Duodenal mucosa (tissue), 2 donors: ENCODE results near the gene WNT6.

ENCODE experiments used
- H3K27ac ChIP-seq: one replicate; pipeline ENCODE4 v1.7.0; 2013; ENCODE audit warnings: low read depth, low read length
- H3K27me3 ChIP-seq, 2 donors: one replicate each; pipeline ENCODE4 v1.7.0; 2013; ENCODE audit warnings: low read length in 2 of 2, control low read depth in 1 of 2; ENCODE audit not compliant: insufficient read depth in 2 of 2, control insufficient read depth in 1 of 2
- H3K36me3 ChIP-seq, 2 donors: one replicate each; pipeline ENCODE4 v1.7.0; 2013; ENCODE audit warnings: low read length in 2 of 2, control low read depth in 1 of 2; ENCODE audit not compliant: insufficient read depth in 2 of 2, control insufficient read depth in 1 of 2
- H3K4me1 ChIP-seq, 2 donors: one replicate each; pipeline ENCODE4 v1.7.0; 2013; ENCODE audit warnings: low read length in 2 of 2, control low read depth in 1 of 2; ENCODE audit not compliant: insufficient read depth in 2 of 2, control insufficient read depth in 1 of 2
- H3K4me3 ChIP-seq, 2 donors: one replicate each; pipeline ENCODE4 v1.7.0; 2013; ENCODE audit warnings: low read length in 2 of 2, low read depth in 1 of 2
- H3K9ac ChIP-seq, 2 donors: one replicate each; pipeline ENCODE4 v1.7.0; 2013; ENCODE audit warnings: low read length in 2 of 2, low read depth in 1 of 2
- H3K9me3 ChIP-seq, 2 donors: one replicate each; pipeline ENCODE4 v1.7.0; 2013; ENCODE audit warnings: low read length in 2 of 2, control low read depth in 1 of 2; ENCODE audit not compliant: control insufficient read depth in 1 of 2

Gene WNT6

DNA sequence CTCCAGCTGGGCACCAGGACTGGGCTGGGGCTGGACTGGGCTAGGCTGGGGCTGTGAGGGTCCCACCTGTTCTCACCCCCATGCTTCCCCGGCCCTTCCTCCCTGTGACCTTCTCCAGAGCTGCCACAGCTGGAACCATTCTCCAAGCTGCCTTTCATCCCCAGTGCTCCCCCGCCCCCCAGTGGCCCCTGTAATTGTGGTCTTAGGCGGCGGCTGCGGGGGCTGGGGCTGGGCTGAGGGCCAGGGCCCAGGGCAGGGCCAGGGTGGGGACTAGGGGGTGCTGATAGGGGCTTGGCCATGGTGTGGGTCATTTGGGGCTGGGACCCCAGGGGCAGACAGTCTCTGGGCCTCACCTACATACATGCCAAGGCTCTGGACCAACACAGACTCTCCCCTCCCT is 18.3 kb downstream of the WNT6 start:
- Histone ChIP-seq H3K4me3 (no peak overlapping the region), H3K27me3 (peaks cover 81 to 85% of the 10 kb centered on the region in 2 donors), H3K36me3 (no peaks in the 10 kb centered on the region), H3K27ac (no peak overlapping the region), H3K9ac (no peak overlapping the region), H3K4me1 (peaks cover 5 to 19% of the 10 kb centered on the region in 2 donors), H3K9me3 (no peaks in the 10 kb centered on the region)

DNA sequence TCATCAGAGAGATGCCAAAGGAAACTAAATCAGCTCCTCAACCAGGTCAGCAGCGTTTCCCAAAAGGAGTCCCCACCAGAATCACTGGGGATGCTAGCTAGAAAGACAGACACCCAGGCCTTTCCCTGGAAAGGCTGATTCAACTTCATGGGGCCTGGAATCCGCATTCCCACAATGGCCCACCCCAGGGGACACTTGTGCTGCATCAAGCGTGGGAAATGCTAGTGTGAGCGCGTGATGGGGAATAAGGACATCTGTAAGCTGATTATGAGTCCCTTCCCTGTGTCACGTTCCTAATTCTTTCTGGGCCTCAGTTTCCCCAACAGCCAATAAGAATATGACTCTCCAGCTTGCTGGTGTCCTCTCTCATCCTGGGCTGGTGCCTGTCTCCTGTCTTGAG is 18.9 kb downstream of the WNT6 start:
- Histone ChIP-seq H3K27me3 (peaks cover 78 to 83% of the 10 kb centered on the region in 2 donors), H3K9me3 (no peaks in the 10 kb centered on the region), H3K9ac (no peak overlapping the region), H3K27ac (no peak overlapping the region), H3K4me3 (no peak overlapping the region), H3K4me1 (peaks cover 5 to 22% of the 10 kb centered on the region in 2 donors), H3K36me3 (no peaks in the 10 kb centered on the region)

DNA sequence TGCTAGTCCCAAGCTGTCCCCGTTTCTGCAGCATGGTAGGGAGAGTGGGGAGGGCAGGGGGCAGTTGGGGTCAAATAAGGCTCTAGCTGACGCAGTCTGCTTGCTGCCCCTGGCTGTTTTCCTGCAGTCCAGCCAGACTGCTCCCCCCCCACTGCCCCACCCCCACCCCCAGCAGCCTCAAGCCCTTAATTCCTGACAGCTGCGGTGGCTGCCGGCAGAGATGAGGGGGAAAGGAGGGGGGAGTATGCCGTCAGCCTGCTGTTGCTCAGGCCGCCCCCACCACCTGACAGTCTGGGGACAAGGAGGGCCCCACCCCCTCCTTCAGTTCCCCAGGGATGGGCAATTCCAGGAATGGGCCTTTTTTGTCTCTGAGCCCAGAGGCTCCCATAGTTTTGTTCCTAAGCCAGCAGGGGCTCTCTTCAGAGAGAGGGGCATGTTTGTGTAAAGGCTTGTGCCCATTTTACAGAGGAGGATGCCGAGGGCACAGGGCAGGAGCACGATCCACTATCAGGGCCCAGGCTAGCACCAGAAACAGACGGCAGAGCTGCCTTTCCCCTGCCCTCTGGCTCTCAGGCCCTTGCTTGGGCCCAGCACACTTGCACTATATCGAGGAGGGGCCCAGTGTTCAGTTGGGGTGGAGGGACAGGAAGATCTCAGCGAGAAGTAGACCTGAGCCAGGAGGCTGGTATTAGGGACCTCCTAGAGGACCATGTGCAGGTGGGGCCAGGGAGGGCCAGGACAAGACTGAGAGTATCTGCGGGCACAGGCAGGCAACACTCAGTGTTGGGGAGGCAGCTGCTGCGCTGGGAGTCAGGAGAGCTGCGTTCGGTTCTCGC is 19.5 kb downstream of the WNT6 start:
- no peak overlapping the region for H3K27ac ChIP-seq
- no peak overlapping the region for H3K9ac ChIP-seq
- H3K36me3 ChIP-seq, result no peaks in the 10 kb centered on the region
- H3K4me3 ChIP-seq, result peak overlapping the region in 1 of 2 donors; percentile 22
- H3K27me3 ChIP-seq, result peaks cover 74 to 76% of the 10 kb centered on the region in 2 donors
- peaks cover 5 to 26% of the 10 kb centered on the region in 2 donors for H3K4me1 ChIP-seq
- H3K9me3 ChIP-seq, result no peaks in the 10 kb centered on the region

DNA sequence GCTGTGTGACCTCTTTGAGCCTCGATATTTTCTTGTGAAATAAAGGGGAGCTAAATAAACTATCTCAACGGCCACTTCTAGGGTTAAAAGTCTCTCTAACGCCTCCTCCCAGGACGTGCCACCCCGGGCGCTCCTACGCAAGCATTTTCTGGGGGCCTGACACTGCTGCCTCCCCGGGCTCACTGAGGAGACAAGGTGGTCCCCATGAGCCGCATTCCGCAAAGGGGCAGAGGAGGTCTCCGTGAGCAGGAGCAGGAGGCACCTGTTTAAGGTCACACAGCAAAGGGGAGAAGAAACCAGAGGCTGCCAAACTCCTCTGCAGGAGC is 20.1 kb downstream of the WNT6 start:
- Histone ChIP-seq H3K9me3 (no peaks in the 10 kb centered on the region), H3K27me3 (peaks cover 74 to 76% of the 10 kb centered on the region in 2 donors), H3K4me1 (peaks cover 5 to 26% of the 10 kb centered on the region in 2 donors), H3K27ac (no peak overlapping the region), H3K4me3 (peak overlapping the region; percentile 22 to 55), H3K36me3 (no peaks in the 10 kb centered on the region), H3K9ac (no peak overlapping the region)

DNA sequence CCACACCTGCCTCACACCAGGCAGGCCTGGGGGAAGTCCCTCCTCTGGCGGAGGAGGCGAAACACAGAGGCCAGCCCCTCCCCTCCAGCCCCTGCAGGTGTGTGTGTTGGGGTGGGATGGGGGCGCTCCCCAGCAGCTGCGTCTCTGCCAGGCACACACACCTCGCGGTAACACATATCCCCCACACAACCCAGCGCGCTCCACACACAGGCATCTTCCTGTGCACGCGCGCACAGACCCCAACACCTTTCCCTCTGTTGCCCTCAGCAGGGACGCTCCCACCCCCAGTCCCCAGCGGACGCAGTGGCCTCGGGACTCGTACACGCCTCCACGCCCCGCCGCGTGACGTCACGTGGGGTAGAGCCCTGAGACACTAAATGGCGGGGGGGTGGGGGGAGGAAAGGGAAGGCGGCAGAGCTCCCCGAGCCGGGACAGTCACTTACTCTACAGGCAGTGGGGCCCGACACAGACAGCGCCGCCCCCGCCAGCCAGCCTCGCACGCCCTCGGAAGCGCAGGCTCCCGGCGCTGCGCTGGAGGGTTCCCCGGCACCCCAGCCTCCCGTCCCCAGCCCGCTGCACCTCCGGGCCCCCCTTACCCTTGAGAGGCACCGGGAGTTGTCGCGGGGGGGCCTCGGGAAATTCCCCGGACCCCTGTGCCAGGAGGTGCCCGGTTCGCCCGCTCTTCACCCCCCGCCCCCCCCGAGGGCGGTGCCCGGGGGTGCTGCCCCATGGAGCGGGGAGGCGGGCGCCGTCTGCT is 20.7 kb downstream of the WNT6 start, which contains the start of gene WNT10A:
Gene WNT10A (plus strand): TSS at position 751 of the 757 bp plus-strand sequence. CDS start 144 bp downstream, outside the sequence.
- no peak within 1 kb of the TSS for H3K9ac ChIP-seq
- no peaks in the 10 kb centered on the region for H3K9me3 ChIP-seq
- no peaks in the 10 kb centered on the region for H3K36me3 ChIP-seq
- peaks cover 73 to 77% of the 10 kb centered on the region in 2 donors for H3K27me3 ChIP-seq
- peaks cover 5 to 26% of the 10 kb centered on the region in 2 donors for H3K4me1 ChIP-seq
- peak within 1 kb of the TSS; percentile 30 to 55 for H3K4me3 ChIP-seq
- peak within 1 kb of the TSS; percentile 10 for H3K27ac ChIP-seq

DNA sequence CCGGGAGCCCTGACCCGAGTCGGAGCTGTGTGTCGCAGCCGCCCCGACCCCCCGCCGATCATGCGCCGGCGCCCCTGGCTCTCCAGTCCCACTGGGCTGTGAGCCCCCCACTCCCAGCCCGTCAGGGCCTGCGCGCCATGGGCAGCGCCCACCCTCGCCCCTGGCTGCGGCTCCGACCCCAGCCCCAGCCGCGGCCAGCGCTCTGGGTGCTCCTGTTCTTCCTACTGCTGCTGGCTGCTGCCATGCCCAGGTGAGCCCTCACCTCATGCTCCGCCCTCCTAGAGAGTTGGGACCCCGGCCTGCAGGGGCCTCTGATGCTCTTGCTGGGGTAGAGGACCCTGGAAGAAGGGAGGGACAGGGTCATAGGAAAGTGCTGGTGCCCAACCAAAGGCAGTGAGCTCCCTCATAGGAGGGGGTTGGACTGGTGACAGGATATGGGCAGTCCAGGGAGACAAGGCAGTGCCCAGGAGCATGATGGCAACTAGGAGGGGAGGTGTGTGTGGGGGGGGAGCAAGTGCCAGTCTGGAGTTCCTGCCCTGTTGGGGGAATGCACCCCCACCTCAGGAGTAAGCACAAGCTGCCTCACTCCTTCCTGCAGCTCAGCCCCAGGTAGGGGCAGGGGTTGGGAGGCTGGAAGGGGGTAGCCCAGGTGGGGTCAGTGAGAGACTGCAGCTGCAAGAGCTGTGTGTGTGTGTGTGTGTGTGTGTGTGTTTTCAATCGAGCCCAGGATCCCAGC is 21.4 kb downstream of the WNT6 start:
- Histone ChIP-seq H3K27ac (peak overlapping the region; percentile 10), H3K9me3 (no peaks in the 10 kb centered on the region), H3K36me3 (no peaks in the 10 kb centered on the region), H3K9ac (no peak overlapping the region), H3K4me1 (peaks cover 5 to 26% of the 10 kb centered on the region in 2 donors), H3K27me3 (peaks cover 67 to 70% of the 10 kb centered on the region in 2 donors), H3K4me3 (peak overlapping the region; percentile 14 to 55)

DNA sequence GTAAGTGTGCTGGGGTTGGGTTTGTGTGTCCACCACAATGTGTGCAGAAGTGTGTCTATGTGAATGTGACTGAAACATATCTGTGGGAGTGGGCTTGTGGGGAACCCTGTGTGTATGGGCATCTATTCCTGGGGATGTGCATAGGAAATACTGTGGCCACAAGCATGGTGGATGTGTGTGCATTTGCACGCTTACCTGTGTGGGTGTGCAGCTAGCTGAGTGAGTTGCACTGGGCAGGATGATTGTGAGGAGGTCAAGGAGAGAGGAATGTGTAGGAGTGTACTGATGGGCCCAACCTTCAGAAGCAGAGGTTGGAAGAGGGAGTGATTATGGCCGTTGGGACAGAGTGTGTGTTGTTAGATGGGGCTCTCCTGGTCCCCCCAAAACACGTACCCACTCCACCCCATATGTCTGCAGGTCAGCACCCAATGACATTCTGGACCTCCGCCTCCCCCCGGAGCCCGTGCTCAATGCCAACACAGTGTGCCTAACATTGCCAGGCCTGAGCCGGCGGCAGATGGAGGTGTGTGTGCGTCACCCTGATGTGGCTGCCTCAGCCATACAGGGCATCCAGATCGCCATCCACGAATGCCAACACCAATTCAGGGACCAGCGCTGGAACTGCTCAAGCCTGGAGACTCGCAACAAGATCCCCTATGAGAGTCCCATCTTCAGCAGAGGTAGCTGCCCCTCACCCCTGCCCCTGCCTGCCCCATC is 22.3 kb downstream of the WNT6 start:
- Histone ChIP-seq H3K4me3 (peak overlapping the region; percentile 30 to 55), H3K27me3 (peaks cover 60 to 66% of the 10 kb centered on the region in 2 donors)

DNA sequence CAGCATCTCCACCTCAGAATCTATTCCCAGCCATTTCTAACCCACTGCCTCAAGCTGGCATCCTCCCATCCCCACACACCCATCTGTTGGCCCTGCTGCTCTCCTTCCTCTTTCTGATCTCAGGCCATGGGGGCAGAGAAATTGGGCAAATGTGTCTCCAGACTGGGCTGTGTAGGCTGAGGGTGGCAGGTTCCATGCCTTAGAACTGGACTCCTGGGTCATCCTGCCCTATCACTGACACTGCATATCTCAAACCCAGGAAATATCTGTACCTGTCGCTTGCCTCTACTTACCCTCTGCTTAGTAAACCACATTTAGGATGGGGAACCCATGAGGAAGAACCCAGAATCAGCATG is 22.8 kb downstream of the WNT6 start:
- Histone ChIP-seq H3K27ac (no peak overlapping the region), H3K9ac (no peak overlapping the region), H3K4me1 (peaks cover 5 to 28% of the 10 kb centered on the region in 2 donors), H3K4me3 (no peak overlapping the region), H3K27me3 (peaks cover 56 to 62% of the 10 kb centered on the region in 2 donors), H3K36me3 (no peaks in the 10 kb centered on the region), H3K9me3 (no peaks in the 10 kb centered on the region)

More for the DNA sequence above, 22.3 kb downstream of the WNT6 start:
- H3K27ac ChIP-seq, result no peak overlapping the region
- H3K4me1 ChIP-seq, result peaks cover 5 to 26% of the 10 kb centered on the region in 2 donors
- H3K9me3 ChIP-seq, result no peaks in the 10 kb centered on the region
- no peak overlapping the region for H3K9ac ChIP-seq
- H3K36me3 ChIP-seq, result no peaks in the 10 kb centered on the region

DNA sequence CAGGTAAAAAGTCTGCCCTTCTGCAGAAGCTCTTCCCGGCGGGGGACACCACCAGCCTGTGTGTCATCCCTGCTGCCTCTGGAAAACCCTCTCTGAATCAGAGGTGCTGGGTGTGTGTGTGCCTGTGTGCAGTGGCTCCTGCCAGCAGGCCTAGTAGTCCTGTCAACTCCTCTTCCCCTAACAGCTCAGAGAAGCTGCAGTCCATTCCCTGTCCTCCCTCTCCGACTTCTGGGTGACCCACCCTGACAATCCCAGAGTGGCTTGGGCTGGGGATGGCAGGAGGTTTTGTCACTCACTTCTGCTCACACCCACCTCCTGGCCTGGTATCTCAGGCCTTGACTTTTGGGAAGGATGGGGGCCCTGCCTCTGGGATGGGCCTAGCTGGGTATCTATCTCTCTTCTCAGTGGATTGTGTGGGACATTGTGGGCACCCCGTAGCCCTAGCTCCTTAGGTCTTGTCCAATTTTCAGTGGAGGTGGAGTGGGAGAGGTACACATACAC is 23.3 kb downstream of the WNT6 start:
- H3K9ac ChIP-seq, result no peak overlapping the region
- H3K27ac ChIP-seq, result no peak overlapping the region
- H3K4me1 ChIP-seq, result peaks cover 5 to 29% of the 10 kb centered on the region in 2 donors
- no peak overlapping the region for H3K4me3 ChIP-seq
- peaks cover 52 to 58% of the 10 kb centered on the region in 2 donors for H3K27me3 ChIP-seq
- no peaks in the 10 kb centered on the region for H3K9me3 ChIP-seq
- H3K36me3 ChIP-seq, result no peaks in the 10 kb centered on the region
